Calu3 (cell line): ENCODE results near the gene SLC17A8. TPM values are rescaled to one million over a fixed set of nuclear protein-coding genes. Genes with fewer than 3 reads are reported as not detected.
"Not testable (repeated sequence)": the region's sequence is repeated elsewhere in the genome, so short reads cannot be mapped to it uniquely, and the experiment has no call there.

Source experiments
- Bru-seq: library from RNA; stranded (reverse); fragments of 400-500 nt; gene quantifications from one replicate; lab custom pipeline; 2021; lab: Mats Ljungman, UMichigan
- BruChase-seq, 2 experiments: library from RNA; stranded (reverse); fragments of 400-500 nt; gene quantifications; one replicate each; lab custom pipeline; 2021; lab: Mats Ljungman, UMichigan
- BruUV-seq: library from RNA; stranded (reverse); fragments of 400-500 nt; replicated peaks from 2 replicates; lab custom pipeline; 2021; lab: Mats Ljungman, UMichigan
- CTCF ChIA-PET: fragments of 300-600 bp; sonication (Branson Sonifier 250); formaldehyde crosslinking; loops from one replicate; lab custom pipeline; 2022; ENCODE audit warnings: antibody characterized with exemption; lab: Charles Lee
- DNase-seq: peaks from one replicate; pipeline ENCODE4 v3.0.0; 2022
- H3K27ac Mint-ChIP-seq: one replicate; pipeline ENCODE4 v1.8.0; 2022; ENCODE audit warnings: mixed read lengths; ENCODE audit not compliant: unreplicated experiment
- H3K27me3 Mint-ChIP-seq: one replicate; pipeline ENCODE4 v1.8.0; 2022; ENCODE audit warnings: mixed read lengths; ENCODE audit not compliant: unreplicated experiment
- H3K36me3 Mint-ChIP-seq: one replicate; pipeline ENCODE4 v1.8.0; 2022; ENCODE audit warnings: mild to moderate bottlenecking, moderate library complexity, mixed read lengths; ENCODE audit not compliant: insufficient read depth, unreplicated experiment
- H3K4me1 Mint-ChIP-seq: one replicate; pipeline ENCODE4 v1.8.0; 2022; ENCODE audit warnings: mild to moderate bottlenecking, low read depth, mixed read lengths; ENCODE audit not compliant: unreplicated experiment
- H3K4me3 Mint-ChIP-seq: one replicate; pipeline ENCODE4 v1.8.0; 2022; ENCODE audit warnings: mild to moderate bottlenecking, low read depth, moderate library complexity, mixed read lengths; ENCODE audit not compliant: unreplicated experiment
- H3K9me3 Mint-ChIP-seq: one replicate; pipeline ENCODE4 v1.8.0; 2022; ENCODE audit warnings: low read depth, mixed read lengths; ENCODE audit not compliant: unreplicated experiment
- CTCF ChIP-seq: fragments of 200-600 bp; IDR thresholded peaks from one replicate; pipeline ENCODE4 v1.8.0; 2022; ENCODE audit warnings: antibody characterized with exemption; ENCODE audit not compliant: unreplicated experiment
- intact Hi-C: fragments of 100-400 bp; cut with micrococcal nuclease; formaldehyde crosslinking; loops from one replicate; pipeline ENCODE4 v1.10.0; 2022; ENCODE audit not compliant: unreplicated experiment
- long read RNA-seq: library from polyadenylated mRNA; stranded (forward); transcript quantifications from one replicate; pipeline ENCODE4 v2.0.0, GENCODE V29; 2022
- total RNA-seq: library from RNA; stranded (reverse); gene quantifications from 2 replicates; pipeline ENCODE4 v1.2.3, GENCODE V29; 2022

Gene SLC17A8
- total RNA-seq (not detected in 2 replicates), Bru-seq, nascent RNA (percentile 13 among the genes with signal in this experiment), BruChase-seq, experiment 1, labeled RNA remaining after a 6-hour chase (percentile 23 among the genes with signal in this experiment), BruChase-seq, experiment 2, labeled RNA remaining after a 2-hour chase (percentile 23 among the genes with signal in this experiment)
- long read RNA-seq: 0 reads

GRCh38 chr12:100356644-100357223, at the start of gene SLC17A8:
Gene SLC17A8, plus strand, starts transcription at chr12:100357074. Its CDS starts 318 bp downstream, at chr12:100357392.
- no peak for DNase-seq
- Mint-ChIP-seq H3K27me3 (no peaks in the 10 kb centered on the region), H3K9me3 (no peaks in the 10 kb centered on the region), H3K4me1 (peaks cover 25% of the 10 kb centered on the region), H3K36me3 (no peaks in the 10 kb centered on the region), H3K27ac (no peak within 1 kb of the TSS), H3K4me3 (no peak within 1 kb of the TSS)
- no TSS peak for BruUV-seq
- no peak for TF ChIP-seq CTCF
- intact Hi-C loops: loop anchor here (10.0 kb wide), 1 partner anchor 968 kb away; no protein-coding TSS in a partner anchor
- CTCF ChIA-PET: no interaction called here

GRCh38 chr12:100308138-100308537, 48.7 kb upstream of the SLC17A8 start:
- H3K27me3 Mint-ChIP-seq, H3K36me3 Mint-ChIP-seq, H3K9me3 Mint-ChIP-seq, CTCF ChIA-PET, DNase-seq, H3K27ac Mint-ChIP-seq, intact Hi-C loops, H3K4me1 Mint-ChIP-seq, H3K4me3 Mint-ChIP-seq, BruUV-seq: not testable (repeated sequence)

GRCh38 chr12:100311317-100311716, 45.6 kb upstream of the SLC17A8 start:
- H3K4me1 Mint-ChIP-seq: no peaks in the 10 kb centered on the region
- no peak for TF ChIP-seq CTCF
- H3K27me3 Mint-ChIP-seq: no peaks in the 10 kb centered on the region
- H3K36me3 Mint-ChIP-seq: no peaks in the 10 kb centered on the region
- BruUV-seq: no TSS peak
- no peak for DNase-seq
- CTCF ChIA-PET: interaction anchor here (0.5 to 0.7 kb wide), 2 partner anchors 34 to 193 kb away, joined by 3 to 4 read pairs; no protein-coding TSS in a partner anchor
- intact Hi-C loops: loop anchor here (10.0 kb wide), 1 partner anchor 77 kb away; no protein-coding TSS in a partner anchor
- H3K4me3 Mint-ChIP-seq: no peak overlapping the region
- H3K9me3 Mint-ChIP-seq: no peaks in the 10 kb centered on the region
- H3K27ac Mint-ChIP-seq: no peak overlapping the region

GRCh38 chr12:100317371-100317770, 39.5 kb upstream of the SLC17A8 start:
- no peak overlapping the region for H3K4me3 Mint-ChIP-seq
- H3K36me3 Mint-ChIP-seq: peaks cover 14% of the 10 kb centered on the region
- no peak overlapping the region for H3K27ac Mint-ChIP-seq
- intact Hi-C loops: loop anchor here (10.0 kb wide), 1 partner anchor 83 kb away; no protein-coding TSS in a partner anchor
- H3K9me3 Mint-ChIP-seq: no peaks in the 10 kb centered on the region
- TF ChIP-seq CTCF: no peak
- CTCF ChIA-PET: no interaction called here
- DNase-seq: no peak
- H3K4me1 Mint-ChIP-seq: no peaks in the 10 kb centered on the region
- BruUV-seq: no TSS peak
- H3K27me3 Mint-ChIP-seq: no peaks in the 10 kb centered on the region

- no TSS peak for BruUV-seq
- H3K4me3 Mint-ChIP-seq: no peak overlapping the region
- intact Hi-C loops: no loop called here
- no peak for TF ChIP-seq CTCF
- H3K27me3 Mint-ChIP-seq: no peaks in the 10 kb centered on the region
- CTCF ChIA-PET: no interaction called here
- H3K4me1 Mint-ChIP-seq: no peaks in the 10 kb centered on the region
- no peak for DNase-seq
- H3K9me3 Mint-ChIP-seq: no peaks in the 10 kb centered on the region
- H3K27ac Mint-ChIP-seq: no peak overlapping the region
- H3K36me3 Mint-ChIP-seq: peaks cover 8% of the 10 kb centered on the region
Observed at GRCh38 chr12:100324498-100324897, 32.4 kb upstream of the SLC17A8 start.
